K562 (cell line): ENCODE measurements around the gene PURA. TPM values are rescaled to one million over a fixed set of nuclear protein-coding genes. Genes with fewer than 3 reads are reported as not detected.
A peak's percentile ranks its signal among the peaks of the same experiment; 100 is the strongest.

Experiments
- ATAC-seq: fragments of 200-7000 bp; cut with Tn5 transposase; 3 replicates; pipeline ENCODE4 v1.9.1; 2020; ENCODE audit warnings: moderate library complexity
- BruUV-seq: library from RNA; stranded (reverse); fragments of 400-500 nt; replicated peaks from 2 replicates; lab custom pipeline; 2021; lab: Mats Ljungman, UMichigan
- CTCF ChIA-PET: fragments of 300-600 bp; formaldehyde crosslinking; extraction: SDS; loops from one replicate; lab custom pipeline; 2021; ENCODE audit warnings: low intra/inter-chr PET ratio; lab: Yijun Ruan, JAX
- POLR2A ChIA-PET: fragments of 300-600, 350-650 bp; sonication (Branson Sonifier 250); formaldehyde crosslinking; extraction: SDS; loops from one replicate; lab custom pipeline; 2021; ENCODE audit warnings: antibody characterized with exemption, inconsistent platforms; lab: Yijun Ruan, JAX
- DNase-seq, 4 experiments: peaks; one replicate each; pipeline versions ENCODE4 v3.0.0 to v3.0.0-alpha.2; 2011 to 2018; ENCODE audit warnings: low spot score in 3 of 4, mixed read lengths in 3 of 4; ENCODE audit errors: extremely low read depth in 1 of 4
- FAIRE-seq: peaks from 2 replicates; lab custom pipeline; 2011; peaks lifted over from hg19 to GRCh38; lab: Jason Lieb, UNC
- H2AFZ ChIP-seq: 2 replicates; pipeline ENCODE4 v1.6.0; 2011; ENCODE audit warnings: low read depth, low read length, control low read depth, inconsistent platforms
- H3K27ac ChIP-seq: fragments of 200-600 bp; 3 replicates; pipeline ENCODE4 v1.8.0; 2011; ENCODE audit warnings: low read depth, mild to moderate bottlenecking, control low read depth, inconsistent platforms, low read length, moderate library complexity, mixed read lengths; ENCODE audit errors: extremely low read depth
- H3K27me3 ChIP-seq, 2 experiments: fragments of 300-600 bp in 1 of 2; 2 replicates in 1 of 2; 3 replicates in 1 of 2; pipeline versions ENCODE4 v1.6.0 to v1.8.0; 2011; ENCODE audit warnings: inconsistent platforms in 2 of 2, low read length in 2 of 2, mild to moderate bottlenecking in 1 of 2, mixed read lengths in 1 of 2, moderate library complexity in 1 of 2; ENCODE audit not compliant: control insufficient read depth in 2 of 2, insufficient read depth in 2 of 2
- H3K36me3 ChIP-seq: fragments of 300-600 bp; 3 replicates; pipeline ENCODE4 v1.8.0; 2011; ENCODE audit warnings: mild to moderate bottlenecking, low read length, inconsistent platforms; ENCODE audit not compliant: control insufficient read depth, insufficient read depth
- H3K4me1 ChIP-seq, 2 experiments: fragments of 200-600 bp in 1 of 2; replicated peaks in 1 of 2; 2 replicates in 1 of 2; 3 replicates in 1 of 2; pipeline versions ENCODE4 v1.5.1 to v1.8.0; 2011; ENCODE audit warnings: inconsistent platforms in 2 of 2, low read length in 2 of 2, mild to moderate bottlenecking in 1 of 2, mixed read lengths in 1 of 2, moderate library complexity in 1 of 2; ENCODE audit not compliant: control insufficient read depth in 2 of 2, insufficient read depth in 2 of 2
- H3K4me2 ChIP-seq: 2 replicates; pipeline ENCODE4 v1.6.1; 2011; ENCODE audit warnings: low read length, control low read depth, inconsistent platforms, mixed read lengths; ENCODE audit not compliant: insufficient read depth
- H3K4me3 ChIP-seq: fragments of 200-600 bp; sonication (generic), shearing (Covaris generic); 2 replicates; pipeline ENCODE4 v1.5.1; 2016; ENCODE audit warnings: control low read depth, inconsistent platforms
- H3K79me2 ChIP-seq: fragments of 200-600 bp; 3 replicates; pipeline ENCODE4 v1.8.0; 2011; ENCODE audit warnings: low read length, inconsistent platforms; ENCODE audit not compliant: control insufficient read depth, insufficient read depth
- H3K9ac ChIP-seq, 2 experiments: 2 replicates each; pipeline versions ENCODE4 v1.6.0 to v1.6.1; 2011; ENCODE audit warnings: low read depth in 2 of 2, low read length in 2 of 2, control low read depth in 1 of 2, inconsistent platforms in 1 of 2, mild to moderate bottlenecking in 1 of 2, mixed read lengths in 1 of 2; ENCODE audit not compliant: insufficient read depth in 1 of 2
- H3K9me1 ChIP-seq: one replicate; pipeline ENCODE4 v1.6.0; 2011; ENCODE audit warnings: inconsistent platforms, mild to moderate bottlenecking, low read length, moderate library complexity; ENCODE audit not compliant: control insufficient read depth, insufficient read depth
- H3K9me3 ChIP-seq: replicated peaks from 2 replicates; pipeline ENCODE4 v1.5.1; 2011; ENCODE audit warnings: low read depth, low read length, inconsistent platforms; ENCODE audit not compliant: control insufficient read depth, insufficient read depth
- H4K20me1 ChIP-seq: replicated peaks from 2 replicates; pipeline ENCODE4 v1.6.1; 2011; ENCODE audit warnings: low read length, inconsistent platforms, mixed read lengths; ENCODE audit not compliant: control insufficient read depth, insufficient read depth
- BCOR ChIP-seq: fragments of 450-650 bp; IDR thresholded peaks from 2 replicates; pipeline ENCODE4 v1.6.1; 2016
- C11orf30 ChIP-seq: fragments of 450-650 bp; IDR thresholded peaks from 2 replicates; pipeline ENCODE4 v1.6.1; 2016; ENCODE audit warnings: low read depth, mild to moderate bottlenecking
- CUX1 ChIP-seq: fragments of 200-800 bp; sonication (Bioruptor generic); IDR thresholded peaks from 2 replicates; pipeline ENCODE4 v1.6.1; 2016; ENCODE audit warnings: missing genetic modification characterization, missing compliant biosample characterization
- GATAD2A ChIP-seq: fragments of 450-650 bp; IDR thresholded peaks from 2 replicates; pipeline ENCODE4 v1.6.1; 2017
- KDM1A ChIP-seq, 2 experiments: fragments of 450-650 bp; IDR thresholded peaks; 2 replicates each; pipeline ENCODE4 v1.6.1; 2016; ENCODE audit warnings: mild to moderate bottlenecking in 2 of 2
- MCM5 ChIP-seq: fragments of 450-650 bp; IDR thresholded peaks from 2 replicates; pipeline ENCODE4 v1.6.1; 2016; ENCODE audit warnings: low read depth
- MNT ChIP-seq, 2 experiments: fragments of 450-650 bp; conservative IDR thresholded peaks; 2 replicates each; pipeline ENCODE4 v1.6.1; 2017; ENCODE audit warnings: mild to moderate bottlenecking in 2 of 2, moderate library complexity in 2 of 2
- PHB2 ChIP-seq: fragments of 450-650 bp; IDR thresholded peaks from 2 replicates; pipeline ENCODE4 v1.6.1; 2017; ENCODE audit warnings: low read depth
- RBM25 ChIP-seq: fragments of 200-400 bp; formaldehyde crosslinking; IDR thresholded peaks from 2 replicates; pipeline ENCODE4 v1.6.1; 2018; ENCODE audit warnings: low read length, low read depth, moderate library complexity; ENCODE audit not compliant: severe bottlenecking
- SRF ChIP-seq, 2 experiments: fragments of 250-450, 450-650 bp in 1 of 2; sonication (Bioruptor Pico) in 1 of 2; sonication (generic) in 1 of 2; formaldehyde crosslinking; IDR thresholded peaks; 2 replicates each; pipeline versions ENCODE4 v1.5.0 to v1.5.1; 2020 to 2022; ENCODE audit warnings: mild to moderate bottlenecking in 1 of 2, missing genetic modification reagents in 1 of 2
- ZNF431 ChIP-seq: sonication (generic); formaldehyde crosslinking; IDR thresholded peaks from 2 replicates; pipeline ENCODE4 v1.8.0; 2022; ENCODE audit warnings: mild to moderate bottlenecking, missing genetic modification reagents
- ZNF511 ChIP-seq: sonication (generic); formaldehyde crosslinking; IDR thresholded peaks from 2 replicates; pipeline ENCODE4 v1.8.0; 2022; ENCODE audit warnings: mild to moderate bottlenecking, missing genetic modification reagents
- ZNF707 ChIP-seq: fragments of 250-450 bp; sonication (Bioruptor Pico); conservative IDR thresholded peaks from 2 replicates; pipeline ENCODE4 v1.8.0; 2022; ENCODE audit warnings: inconsistent platforms, mild to moderate bottlenecking, moderate library complexity
- WGBS: fragments of 100-300 bp; shearing (Covaris generic); methylation state at CpG from one replicate; pipeline ENCODE4 v1.1.6; 2016; ENCODE audit warnings: low coverage, mixed read lengths; ENCODE audit not compliant: insufficient coverage; ENCODE audit errors: missing lambda C conversion rate; 5-methylcytosine and 5-hydroxymethylcytosine counted together
- in situ Hi-C: fragments of 300-500 bp; cut with MboI; formaldehyde crosslinking; loops from 4 replicates; pipeline ENCODE4 v1.15.0; 2018; ENCODE audit warnings: inconsistent platforms, mixed read lengths
- intact Hi-C: fragments of 100-400 bp; cut with micrococcal nuclease; formaldehyde crosslinking; loops from 2 replicates; pipeline ENCODE4 v1.14.2; 2022
- polyA plus RNA-seq, 8 experiments: library from polyadenylated mRNA; depleted of rRNA in 4 of 8; stranded (reverse) in 5 of 8; unstranded in 3 of 8; fragments of >200 nt; fragmentation: Nextera tagmentation in 2 of 8; fragmentation: Illumina TruSeq in 1 of 8; extraction: Ambion mirVana in 2 of 8; extraction: Trizol in 1 of 8; gene quantifications; 2 replicates each; pipeline versions ENCODE4 v1.2.1 to v1.2.3, GENCODE V29; 2011 to 2014; ENCODE audit warnings: inconsistent platforms in 1 of 8, missing spikeins in 1 of 8
- total RNA-seq, 7 experiments: library from RNA; depleted of rRNA in 6 of 7; stranded (reverse); fragments of >200 nt in 6 of 7; fragmentation: Illumina TruSeq in 2 of 7; extraction: Trizol in 2 of 7; gene quantifications; 2 replicates each; pipeline versions ENCODE4 v1.2.1 to v1.2.3, GENCODE V29; 2011 to 2021; ENCODE audit warnings: low replicate concordance in 1 of 7

The PURA gene
- total and polyA plus RNA-seq, 9 of the 15 experiments (the other 6 are each of a cell fraction or from before 2014, with no cell fraction given): 3.2 to 11.1 (median 5.4) TPM

- intact Hi-C loops: loop anchor here (10.0 kb wide), 2 partner anchors 604 to 1504 kb away; partner anchors contain the start of gene DIAPH1
- Histone ChIP-seq H3K4me3 (peak overlapping the region; percentile 18; the same call in 1 of the 2 replicates), H3K9ac (peak overlapping the region; percentile 64 to 82; a peak in 3 of 4 replicates), H3K9me3 (no peaks in the 10 kb centered on the region), H3K4me1 (peaks cover 30 to 34% of the 10 kb centered on the region in 2 experiments), H3K36me3 (no peaks in the 10 kb centered on the region; the same call in 2 of the 3 replicates), H3K79me2 (peaks cover 78% of the 10 kb centered on the region), H3K27ac (peak overlapping the region; percentile 50), H3K9me1 (no peaks in the 10 kb centered on the region), H4K20me1 (peaks cover 6% of the 10 kb centered on the region; the same call in 1 of the 2 replicates), H3K27me3 (no peaks in the 10 kb centered on the region), H2AFZ (peak overlapping the region; percentile 69), H3K4me2 (peak overlapping the region; percentile 77)
- CTCF ChIA-PET: no interaction called here
- 12% methylated on average over 18 of the region's 18 CpGs for WGBS
- POLR2A ChIA-PET: interaction anchor here (0.7 kb wide), 1 partner anchor 20 kb away, joined by 3 read pairs; no protein-coding TSS in a partner anchor
- ATAC-seq (no peak), FAIRE-seq (peak; percentile 6), DNase-seq (peak in 2 of 4 experiments; percentile 42 to 43)
- in situ Hi-C loops: no loop called here
- no TSS peak for BruUV-seq
- peak; percentile 89 for TF ChIP-seq RBM25
- TF ChIP-seq BCOR: peak; percentile 85
- 0 out of 4 replicates have a peak, but pooled peaks of 1 of the 2 experiments have one; percentile 24 for TF ChIP-seq MNT (conservative IDR thresholded peaks at IDR 0.05)
- TF ChIP-seq ZNF511 (CRISPR knock-in tag): no peak
- no peak for TF ChIP-seq GATAD2A
- no peak for TF ChIP-seq ZNF431 (CRISPR knock-in tag)
- TF ChIP-seq MCM5: no peak
- 0 out of 2 replicates have a peak, but pooled peaks have one; percentile 27 for TF ChIP-seq C11orf30
- TF ChIP-seq KDM1A (IDR thresholded peaks at IDR 0.05): peak in 1 of 2 experiments; percentile 59; a peak in 1 of 4 replicates
- TF ChIP-seq SRF (CRISPR knock-in tag; IDR thresholded peaks at IDR 0.05): peak in 1 of 2 experiments; percentile 80; a peak in 1 of 4 replicates
- TF ChIP-seq CUX1 (CRISPR knock-in tag): no peak
- no peak for TF ChIP-seq ZNF707 (CRISPR knock-in tag)
- TF ChIP-seq PHB2: no peak
Observed at GRCh38 chr5:140111011-140111858, 2.7 kb upstream of the PURA start.
